SJCRH30 (cell line): ENCODE data around the gene GADD45GIP1. TPM values are rescaled to one million over a fixed set of nuclear protein-coding genes. Genes with fewer than 3 reads are reported as not detected.
"Not testable (repeated sequence)": the region's sequence is repeated elsewhere in the genome, so short reads cannot be mapped to it uniquely, and the experiment has no call there.

ENCODE experiments used
- DNase-seq, 2 experiments: peaks; one replicate each; pipeline ENCODE4 v3.0.0-alpha.2; 2015 to 2020
- H3K27ac ChIP-seq: fragments of 250-450 bp; sonication (Bioruptor Pico); 2 replicates; pipeline ENCODE4 v1.5.1; 2020; ENCODE audit warnings: mild to moderate bottlenecking, moderate library complexity
- H3K27me3 ChIP-seq: fragments of 250-450 bp; sonication (Bioruptor Pico); 2 replicates; pipeline ENCODE4 v1.5.1; 2020; ENCODE audit warnings: mild to moderate bottlenecking, moderate library complexity
- H3K36me3 ChIP-seq: fragments of 250-450 bp; sonication (Bioruptor Pico); 2 replicates; pipeline ENCODE4 v1.5.1; 2020; ENCODE audit warnings: mild to moderate bottlenecking, moderate library complexity
- H3K4me1 ChIP-seq: fragments of 250-450 bp; sonication (Bioruptor Pico); 2 replicates; pipeline ENCODE4 v1.5.1; 2020; ENCODE audit warnings: mild to moderate bottlenecking, moderate library complexity
- H3K4me3 ChIP-seq: fragments of 250-450 bp; sonication (Bioruptor Pico); 2 replicates; pipeline ENCODE4 v1.5.1; 2020; ENCODE audit warnings: mild to moderate bottlenecking, moderate library complexity
- H3K9me3 ChIP-seq: fragments of 250-450 bp; sonication (Bioruptor Pico); replicated peaks from 2 replicates; pipeline ENCODE4 v1.5.1; 2020; ENCODE audit warnings: mild to moderate bottlenecking, moderate library complexity
- total RNA-seq: library from RNA; depleted of rRNA; stranded (reverse); fragments of >200 nt; shearing (Covaris generic); gene quantifications from 2 replicates; pipeline ENCODE4 v1.2.3, GENCODE V29; 2014

GADD45GIP1 gene
- total RNA-seq, 1 experiment from 2014 or later = 59.9 TPM

DNA sequence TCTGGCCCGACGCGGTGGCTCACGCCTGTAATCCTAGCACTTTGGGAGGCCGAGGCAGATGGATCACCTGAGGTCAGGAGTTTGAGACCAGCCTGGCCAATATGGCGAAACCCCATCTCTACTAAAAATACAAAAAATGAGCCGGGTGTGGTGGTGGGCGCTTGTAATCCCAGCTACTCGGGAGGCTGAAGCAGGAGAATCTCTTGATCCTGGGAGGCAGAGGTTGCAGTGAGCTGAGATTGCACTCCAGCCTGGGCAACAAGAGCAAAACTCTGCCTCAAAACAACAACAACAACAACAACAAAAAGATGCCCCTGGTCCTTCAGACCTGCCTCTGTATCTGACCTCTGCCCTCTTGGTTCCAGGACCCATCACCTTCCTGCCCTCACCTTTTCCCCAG lies 1.4 kb downstream of the GADD45GIP1 start:
- not testable (repeated sequence) for H3K27ac ChIP-seq, H3K9me3 ChIP-seq, DNase-seq, H3K4me3 ChIP-seq, H3K27me3 ChIP-seq
- peaks cover 35% of the 10 kb centered on the region for H3K4me1 ChIP-seq
- H3K36me3 ChIP-seq = peaks cover 39% of the 10 kb centered on the region

DNA sequence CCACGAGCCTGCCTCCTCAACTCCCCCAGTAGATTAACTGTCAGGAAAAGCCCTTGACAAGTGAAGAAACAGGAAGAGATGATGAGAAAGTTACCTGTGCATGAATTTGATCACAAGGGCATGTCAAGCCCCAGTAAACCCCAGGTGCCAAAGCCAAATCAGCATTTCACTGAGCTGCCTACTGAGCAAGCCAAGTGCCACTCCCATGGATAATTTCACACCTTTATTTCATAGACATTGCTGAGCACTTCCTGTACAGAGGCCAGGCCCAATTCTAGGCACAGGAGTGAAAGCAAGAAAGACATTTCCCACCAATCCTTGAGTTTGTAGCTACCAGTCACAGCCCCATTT lies 2.4 kb downstream of the GADD45GIP1 start:
- Histone ChIP-seq H3K27ac (no peak overlapping the region), H3K9me3 (no peaks in the 10 kb centered on the region), H3K27me3 (no peaks in the 10 kb centered on the region), H3K36me3 (peaks cover 47% of the 10 kb centered on the region), H3K4me3 (no peak overlapping the region), H3K4me1 (peaks cover 35% of the 10 kb centered on the region)
- DNase-seq = no peak

DNA sequence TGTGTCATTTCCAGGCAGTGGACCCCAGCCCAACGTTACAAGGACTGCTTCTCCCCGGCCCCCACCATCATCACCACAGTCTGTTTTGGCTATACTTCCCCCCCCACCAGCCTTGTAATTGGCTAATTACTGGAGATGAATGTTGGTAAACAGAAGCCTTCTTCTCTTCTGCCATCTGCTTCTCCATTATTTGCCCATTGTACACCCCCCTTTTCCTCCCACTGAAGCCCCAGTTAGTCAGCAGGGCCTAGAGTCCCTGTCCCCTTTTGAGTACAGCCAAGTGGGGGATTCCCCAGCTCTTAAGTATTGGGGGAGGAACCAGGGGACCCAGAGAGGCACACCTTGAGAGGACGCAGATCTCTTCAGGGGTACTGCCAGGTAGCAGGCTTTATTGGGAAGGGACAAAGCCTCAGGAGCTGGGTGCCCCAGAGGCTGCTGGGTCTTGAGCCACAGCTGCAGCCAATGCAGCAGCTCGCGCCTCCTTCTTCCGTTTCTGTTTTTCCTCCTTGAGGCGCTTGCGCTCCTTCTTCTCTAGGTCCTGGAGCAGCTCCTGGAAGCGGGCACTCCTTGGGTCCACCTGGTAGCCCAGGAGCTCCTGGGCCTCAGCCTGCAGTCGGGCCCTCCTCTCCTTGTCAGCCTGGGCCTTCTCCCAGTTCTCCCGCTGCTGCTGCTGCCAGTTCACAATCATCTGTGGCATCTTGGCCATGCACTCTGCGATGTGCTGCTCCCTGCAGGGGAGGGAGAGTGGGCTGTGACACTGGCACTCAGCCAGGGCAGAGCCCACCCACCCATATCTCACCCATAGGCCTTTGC lies 3.0 kb downstream of the GADD45GIP1 start:
- no peaks in the 10 kb centered on the region for H3K9me3 ChIP-seq
- H3K4me1 ChIP-seq = peaks cover 35% of the 10 kb centered on the region
- H3K36me3 ChIP-seq = peaks cover 53% of the 10 kb centered on the region
- no peak overlapping the region for H3K27ac ChIP-seq
- DNase-seq = no peak
- H3K4me3 ChIP-seq = no peak overlapping the region
- H3K27me3 ChIP-seq = no peaks in the 10 kb centered on the region

GRCh38 chr19:12953138-12953798 lies 3.8 kb downstream of the GADD45GIP1 start:
- H3K27ac ChIP-seq = no peak overlapping the region
- peak; percentile 88 for DNase-seq
- peaks cover 35% of the 10 kb centered on the region for H3K4me1 ChIP-seq
- H3K27me3 ChIP-seq = no peaks in the 10 kb centered on the region
- H3K36me3 ChIP-seq = peaks cover 60% of the 10 kb centered on the region
- no peaks in the 10 kb centered on the region for H3K9me3 ChIP-seq
- no peak overlapping the region for H3K4me3 ChIP-seq

DNA sequence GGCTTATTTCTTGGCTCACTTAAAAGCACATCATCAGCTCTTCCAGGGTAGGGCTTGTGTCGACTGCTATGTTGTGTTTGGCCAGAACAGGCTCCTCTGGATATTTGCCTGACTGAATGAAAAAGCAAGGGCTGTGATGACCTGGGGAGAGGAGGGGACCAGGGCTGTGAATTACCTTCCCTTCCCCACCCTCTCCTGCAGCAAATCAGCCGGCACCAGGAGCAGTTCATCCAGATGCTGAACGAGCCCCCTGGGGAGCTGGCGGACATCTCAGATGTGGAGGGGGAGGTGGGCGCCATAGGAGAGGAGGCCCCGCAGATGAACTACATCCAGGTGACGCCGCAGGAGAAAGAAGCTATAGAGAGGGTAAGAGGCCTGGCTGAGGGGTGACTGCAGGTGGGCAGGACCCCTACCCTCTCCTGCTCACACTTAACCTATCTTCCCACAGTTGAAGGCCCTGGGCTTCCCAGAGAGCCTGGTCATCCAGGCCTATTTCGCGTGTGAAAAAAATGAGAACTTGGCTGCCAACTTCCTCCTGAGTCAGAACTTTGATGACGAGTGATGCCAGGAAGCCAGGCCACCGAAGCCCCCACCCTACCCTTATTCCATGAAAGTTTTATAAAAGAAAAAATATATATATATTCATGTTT lies 4.4 kb downstream of the GADD45GIP1 start:
- peak overlapping the region; percentile 12; the same call in 1 of the 2 replicates for H3K27ac ChIP-seq
- no peaks in the 10 kb centered on the region for H3K9me3 ChIP-seq
- H3K27me3 ChIP-seq = no peaks in the 10 kb centered on the region
- H3K4me1 ChIP-seq = peaks cover 35% of the 10 kb centered on the region
- no peak for DNase-seq
- no peak overlapping the region for H3K4me3 ChIP-seq
- peaks cover 67% of the 10 kb centered on the region for H3K36me3 ChIP-seq

GRCh38 chr19:12952050-12952449 lies 5.0 kb downstream of the GADD45GIP1 start:
- not testable (repeated sequence) for H3K4me3 ChIP-seq, H3K27ac ChIP-seq, H3K27me3 ChIP-seq, DNase-seq, H3K9me3 ChIP-seq
- peaks cover 71% of the 10 kb centered on the region for H3K36me3 ChIP-seq
- peaks cover 35% of the 10 kb centered on the region for H3K4me1 ChIP-seq

DNA sequence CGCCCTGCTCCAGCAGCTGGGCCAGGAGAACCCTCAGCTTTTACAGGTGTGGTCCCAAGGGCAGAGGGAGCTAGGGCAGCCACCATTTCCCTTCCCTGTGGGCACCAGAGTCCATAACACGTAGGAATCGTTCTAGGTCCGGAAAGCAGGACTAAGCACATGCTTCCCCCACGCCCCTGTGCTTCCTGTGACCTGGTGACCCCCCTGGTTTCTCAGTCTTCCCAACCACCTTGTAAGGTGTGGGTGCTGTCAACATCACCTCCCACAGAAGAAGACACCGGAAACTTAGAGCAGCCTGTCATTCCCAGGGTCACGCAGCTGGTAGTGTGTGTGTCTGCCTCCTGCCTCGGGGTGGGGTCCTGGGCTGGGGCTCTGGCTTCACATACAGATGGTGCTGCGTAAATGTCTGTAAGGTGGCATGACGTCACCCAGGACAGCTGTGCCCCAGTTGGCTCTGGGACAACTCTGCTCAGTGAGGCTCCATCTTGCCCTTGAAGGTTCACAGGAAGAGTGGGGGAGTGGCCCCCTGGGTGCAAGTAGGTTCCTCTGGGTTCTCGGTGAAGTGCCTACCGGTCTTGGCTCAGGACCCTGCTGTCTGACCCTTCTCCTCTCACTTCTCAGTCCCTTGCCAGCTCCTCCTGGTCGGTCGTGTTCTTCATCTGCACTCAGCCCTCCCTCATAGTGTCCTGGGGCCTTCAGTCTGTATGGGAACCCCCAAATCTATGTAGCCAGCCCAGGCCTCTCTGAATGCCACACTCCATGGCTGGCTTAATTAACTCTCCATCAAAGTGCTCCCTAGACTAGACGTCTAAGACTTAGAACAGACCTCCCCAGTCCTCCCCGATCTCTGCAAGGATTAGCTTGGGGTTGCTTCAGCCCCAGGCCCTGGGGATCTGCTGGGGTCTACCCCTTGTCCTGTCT lies 7.4 kb downstream of the GADD45GIP1 start:
- Histone ChIP-seq H3K27me3 (no peaks in the 10 kb centered on the region), H3K36me3 (peaks cover 69% of the 10 kb centered on the region), H3K4me1 (peaks cover 27% of the 10 kb centered on the region), H3K9me3 (no peaks in the 10 kb centered on the region), H3K4me3 (no peak overlapping the region), H3K27ac (no peak overlapping the region)
- DNase-seq = no peak

- DNase-seq = no peak
- Histone ChIP-seq H3K27ac (no peak overlapping the region), H3K4me3 (no peak overlapping the region), H3K36me3 (peaks cover 67% of the 10 kb centered on the region), H3K27me3 (no peaks in the 10 kb centered on the region), H3K4me1 (peaks cover 21% of the 10 kb centered on the region), H3K9me3 (no peaks in the 10 kb centered on the region)
Measured at GRCh38 chr19:12948612-12949362, 8.2 kb downstream of the GADD45GIP1 start.

DNA sequence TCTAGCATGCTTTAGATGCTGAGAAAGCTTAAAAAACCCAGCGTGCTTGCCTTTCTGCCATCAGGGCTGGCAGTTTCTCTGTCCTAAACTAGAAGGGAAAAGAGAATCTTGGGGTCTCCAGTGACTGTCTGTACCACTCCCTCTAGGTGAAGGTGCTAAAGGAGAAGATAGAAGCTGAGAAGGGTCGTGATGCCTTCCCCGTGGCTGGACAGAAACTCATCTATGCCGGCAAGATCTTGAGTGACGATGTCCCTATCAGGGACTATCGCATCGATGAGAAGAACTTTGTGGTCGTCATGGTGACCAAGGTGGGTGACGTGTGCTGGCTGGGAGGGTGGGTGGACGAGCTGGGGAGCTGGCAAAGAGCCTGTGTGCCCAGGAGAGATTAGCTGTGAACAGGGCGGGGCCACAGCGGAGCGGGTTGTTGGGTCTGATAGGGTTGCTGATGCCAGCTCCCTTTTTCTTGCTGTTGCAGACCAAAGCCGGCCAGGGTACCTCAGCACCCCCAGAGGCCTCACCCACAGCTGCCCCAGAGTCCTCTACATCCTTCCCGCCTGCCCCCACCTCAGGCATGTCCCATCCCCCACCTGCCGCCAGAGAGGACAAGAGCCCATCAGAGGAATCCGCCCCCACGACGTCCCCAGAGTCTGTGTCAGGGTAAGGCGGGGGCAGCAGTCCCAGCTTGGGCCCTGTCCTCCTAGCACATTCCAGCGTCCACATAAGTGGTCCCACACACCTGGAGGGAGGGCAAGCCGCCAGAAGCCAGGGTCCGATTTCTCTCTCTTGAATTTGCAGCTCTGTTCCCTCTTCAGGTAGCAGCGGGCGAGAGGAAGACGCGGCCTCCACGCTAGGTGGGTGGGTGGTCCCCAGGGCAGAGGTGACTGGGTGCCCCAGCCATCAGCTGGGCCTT lies 9.1 kb downstream of the GADD45GIP1 start:
- Histone ChIP-seq H3K27ac (no peak overlapping the region), H3K4me3 (no peak overlapping the region), H3K27me3 (no peaks in the 10 kb centered on the region), H3K36me3 (peaks cover 71% of the 10 kb centered on the region), H3K9me3 (no peaks in the 10 kb centered on the region), H3K4me1 (peaks cover 12% of the 10 kb centered on the region)
- no peak for DNase-seq

GRCh38 chr19:12946731-12947496 lies 10.1 kb downstream of the GADD45GIP1 start:
- Histone ChIP-seq H3K27ac (peak overlapping the region; percentile 80), H3K4me3 (peak overlapping the region; percentile 70), H3K9me3 (no peaks in the 10 kb centered on the region), H3K4me1 (peaks cover 2% of the 10 kb centered on the region; the same call in 1 of the 2 replicates), H3K36me3 (peaks cover 73% of the 10 kb centered on the region), H3K27me3 (no peaks in the 10 kb centered on the region)
- no peak for DNase-seq

GRCh38 chr19:12946092-12946721 lies 10.8 kb downstream of the GADD45GIP1 start:
- Histone ChIP-seq H3K9me3 (no peaks in the 10 kb centered on the region), H3K4me1 (no peaks in the 10 kb centered on the region; the same call in 1 of the 2 replicates), H3K4me3 (peak overlapping the region; percentile 70), H3K27me3 (no peaks in the 10 kb centered on the region), H3K27ac (peak overlapping the region; percentile 80), H3K36me3 (peaks cover 73% of the 10 kb centered on the region)
- peak; percentile 89 to 90 for DNase-seq

GRCh38 chr19:12945479-12946091 lies 11.4 kb downstream of the GADD45GIP1 start, which contains the start of gene RAD23A:
RAD23A (plus strand) TSS chr19:12945862; CDS start chr19:12945949, 87 bp downstream.
- Histone ChIP-seq H3K4me1 (no peaks in the 10 kb centered on the region; the same call in 1 of the 2 replicates), H3K36me3 (peaks cover 73% of the 10 kb centered on the region), H3K4me3 (peak within 1 kb of the TSS; percentile 70)

More at GRCh38 chr19:12945479-12946091, 11.4 kb downstream of the GADD45GIP1 start, which contains the start of gene RAD23A:
- peak within 1 kb of the TSS; percentile 80 for H3K27ac ChIP-seq
- peak; percentile 99 to 100 for DNase-seq
- H3K27me3 ChIP-seq = no peaks in the 10 kb centered on the region
- no peaks in the 10 kb centered on the region for H3K9me3 ChIP-seq
